ENCODE measurements around the gene LRG1. TPM values are rescaled to one million over a fixed set of nuclear protein-coding genes. Genes with fewer than 3 reads are reported as not detected.

LRG1 gene
- total and polyA plus RNA-seq, 7 donors, result 0.36 to 21.0 (median 2.4) TPM; not detected in 1

DNA sequence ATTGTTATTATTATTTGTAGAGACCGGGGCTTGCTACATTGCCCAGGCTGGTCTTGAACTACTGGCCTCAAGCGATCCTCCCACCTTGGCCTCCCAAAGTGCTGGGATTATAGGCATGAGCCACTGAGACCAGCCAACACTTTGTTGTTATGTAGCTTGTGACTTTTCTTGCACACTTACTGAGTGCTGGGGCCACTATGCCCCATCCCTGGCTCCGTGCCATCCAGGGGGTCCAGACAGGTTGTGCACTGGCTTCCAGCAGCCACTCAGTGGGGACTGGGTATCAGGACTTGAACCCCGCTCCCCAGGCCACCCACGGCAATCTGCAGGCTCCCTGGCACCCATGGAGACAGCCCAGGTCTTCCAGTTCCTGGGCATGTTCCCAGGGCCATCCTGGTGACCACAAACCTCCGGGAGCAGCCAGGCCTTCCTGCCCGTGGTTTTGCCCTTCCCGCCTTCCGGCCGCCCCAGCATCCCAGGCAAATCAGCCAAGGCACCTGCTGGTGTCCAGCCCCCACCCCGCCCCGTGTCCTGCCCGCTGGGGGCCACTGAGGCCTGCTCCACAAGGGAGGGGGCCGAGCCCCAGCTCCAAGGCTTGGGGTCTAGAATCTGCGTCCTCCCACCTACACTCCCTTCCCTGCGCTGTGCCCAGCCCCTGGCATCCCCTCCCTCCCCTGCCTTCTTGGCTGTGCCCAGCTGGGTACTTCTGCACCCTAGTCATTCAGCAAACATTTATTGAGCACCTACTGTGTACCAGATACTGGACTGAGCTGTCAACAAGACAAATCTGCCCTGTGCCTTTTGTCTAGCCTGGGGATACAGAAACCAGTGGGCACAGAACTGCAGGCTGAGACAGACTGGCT lies 43.4 kb upstream of the LRG1 start:
- H3K27me3 ChIP-seq, result peaks cover 30 to 83% (median 77%) of the 10 kb centered on the region in 3 donors
- no peak for DNase-seq
- 32 to 46% methylated on average over 16 of the region's 16 CpGs for WGBS, 2 donors
- H3K27ac ChIP-seq, result no peak overlapping the region
- intact Hi-C loops (cut with DNase I), result no loop called here
- no peaks in the 10 kb centered on the region for H3K9me3 ChIP-seq
- H3K4me1 ChIP-seq, result peaks cover 0 to 26% (median 24%) of the 10 kb centered on the region in 4 donors
- H3K4me3 ChIP-seq, result no peak overlapping the region
- H3K36me3 ChIP-seq, result no peaks in the 10 kb centered on the region
- TF ChIP-seq, protein P1, sequence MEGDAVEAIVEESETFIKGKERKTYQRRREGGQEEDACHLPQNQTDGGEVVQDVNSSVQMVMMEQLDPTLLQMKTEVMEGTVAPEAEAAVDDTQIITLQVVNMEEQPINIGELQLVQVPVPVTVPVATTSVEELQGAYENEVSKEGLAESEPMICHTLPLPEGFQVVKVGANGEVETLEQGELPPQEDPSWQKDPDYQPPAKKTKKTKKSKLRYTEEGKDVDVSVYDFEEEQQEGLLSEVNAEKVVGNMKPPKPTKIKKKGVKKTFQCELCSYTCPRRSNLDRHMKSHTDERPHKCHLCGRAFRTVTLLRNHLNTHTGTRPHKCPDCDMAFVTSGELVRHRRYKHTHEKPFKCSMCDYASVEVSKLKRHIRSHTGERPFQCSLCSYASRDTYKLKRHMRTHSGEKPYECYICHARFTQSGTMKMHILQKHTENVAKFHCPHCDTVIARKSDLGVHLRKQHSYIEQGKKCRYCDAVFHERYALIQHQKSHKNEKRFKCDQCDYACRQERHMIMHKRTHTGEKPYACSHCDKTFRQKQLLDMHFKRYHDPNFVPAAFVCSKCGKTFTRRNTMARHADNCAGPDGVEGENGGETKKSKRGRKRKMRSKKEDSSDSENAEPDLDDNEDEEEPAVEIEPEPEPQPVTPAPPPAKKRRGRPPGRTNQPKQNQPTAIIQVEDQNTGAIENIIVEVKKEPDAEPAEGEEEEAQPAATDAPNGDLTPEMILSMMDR (IDR thresholded peaks at IDR 0.05), result no peak
- no peak for TF ChIP-seq POLR2A (IDR thresholded peaks at IDR 0.05)

- Histone ChIP-seq H3K4me3 (peak overlapping the region in 2 of 4 donors; percentile 24 to 34), H3K27me3 (peaks cover 30 to 91% (median 86%) of the 10 kb centered on the region in 3 donors)
Measured at GRCh38 chr19:4581666-4582553, 42.1 kb upstream of the LRG1 start.

GRCh38 chr19:4580961-4581665 lies 41.3 kb upstream of the LRG1 start:
- DNase-seq, result no peak
- Histone ChIP-seq H3K4me3 (peak overlapping the region in 3 of 4 donors; percentile 24 to 34 (median 34)), H3K27me3 (peaks cover 30 to 90% (median 85%) of the 10 kb centered on the region in 3 donors), H3K36me3 (no peaks in the 10 kb centered on the region), H3K9me3 (no peaks in the 10 kb centered on the region), H3K27ac (no peak overlapping the region), H3K4me1 (peaks cover 0 to 26% (median 24%) of the 10 kb centered on the region in 4 donors)
- WGBS, 2 donors, result 1 to 2% methylated on average over 62 of the region's 62 CpGs
- no peak for TF ChIP-seq EP300 (IDR thresholded peaks at IDR 0.05)
- TF ChIP-seq, protein P1 (IDR thresholded peaks at IDR 0.05), result no peak
- TF ChIP-seq POLR2A (IDR thresholded peaks at IDR 0.05), result no peak
- no peak for TF ChIP-seq POLR2AphosphoS5 (IDR thresholded peaks at IDR 0.05)
- intact Hi-C loops (cut with DNase I), result no loop called here

More at GRCh38 chr19:4581666-4582553, 42.1 kb upstream of the LRG1 start:
- no peak for DNase-seq
- intact Hi-C loops (cut with DNase I), result no loop called here
- H3K36me3 ChIP-seq, result no peaks in the 10 kb centered on the region
- no peaks in the 10 kb centered on the region for H3K9me3 ChIP-seq
- WGBS, 2 donors, result 6 to 10% methylated on average over 57 of the region's 57 CpGs
- H3K4me1 ChIP-seq, result peaks cover 0 to 26% (median 24%) of the 10 kb centered on the region in 4 donors
- TF ChIP-seq, protein P1 (IDR thresholded peaks at IDR 0.05), result no peak
- TF ChIP-seq POLR2A (IDR thresholded peaks at IDR 0.05) (no peak), EP300 (IDR thresholded peaks at IDR 0.05) (no peak), POLR2AphosphoS5 (IDR thresholded peaks at IDR 0.05) (no peak)
- no peak overlapping the region for H3K27ac ChIP-seq
